HepG2 (cell line): ENCODE measurements around the gene ZNF33B. TPM values are rescaled to one million over a fixed set of nuclear protein-coding genes. Genes with fewer than 3 reads are reported as not detected.

Source experiments
- DPF2 ChIP-seq: sonication (generic); formaldehyde crosslinking; IDR thresholded peaks from 2 replicates; pipeline ENCODE4 v1.4.0; 2020; ENCODE audit warnings: mild to moderate bottlenecking, low read depth, missing genetic modification reagents, borderline replicate concordance
- HDAC1 ChIP-seq: sonication (generic); formaldehyde crosslinking; IDR thresholded peaks from 2 replicates; pipeline ENCODE4 v1.5.1; 2020; ENCODE audit warnings: mild to moderate bottlenecking, missing genetic modification reagents
- HOXA5 ChIP-seq: sonication (generic); formaldehyde crosslinking; IDR thresholded peaks from 2 replicates; pipeline ENCODE4 v1.4.0; 2020; ENCODE audit warnings: missing genetic modification reagents
- KLF6 ChIP-seq: IDR thresholded peaks from 2 replicates; pipeline ENCODE4 v1.8.0; 2016; ENCODE audit warnings: missing biosample characterization, missing genetic modification reagents
- MED8 ChIP-seq: sonication (generic); formaldehyde crosslinking; IDR thresholded peaks from 2 replicates; pipeline ENCODE4 v1.8.1; 2023; ENCODE audit warnings: mild to moderate bottlenecking, missing genetic modification reagents; ENCODE audit not compliant: insufficient replicate concordance
- NR1H2 ChIP-seq: sonication (generic); formaldehyde crosslinking; IDR thresholded peaks from 2 replicates; pipeline ENCODE4 v1.8.1; 2022; ENCODE audit warnings: low read depth, missing genetic modification reagents, borderline replicate concordance
- RFXAP ChIP-seq: sonication (generic); formaldehyde crosslinking; IDR thresholded peaks from 2 replicates; pipeline ENCODE4 v1.4.0; 2020; ENCODE audit warnings: missing genetic modification reagents, borderline replicate concordance
- RXRA ChIP-seq: sonication (generic); formaldehyde crosslinking; IDR thresholded peaks from 2 replicates; pipeline ENCODE4 v1.5.1; 2020; ENCODE audit warnings: missing genetic modification reagents
- SSRP1 ChIP-seq: IDR thresholded peaks from 2 replicates; pipeline ENCODE4 v1.6.1; 2016; ENCODE audit warnings: control low read depth
- TP53 ChIP-seq: sonication (generic); formaldehyde crosslinking; conservative IDR thresholded peaks from 2 replicates; pipeline ENCODE4 v1.4.0; 2020; ENCODE audit warnings: missing genetic modification reagents
- ZNF136 ChIP-seq: sonication (generic); formaldehyde crosslinking; IDR thresholded peaks from 2 replicates; pipeline ENCODE4 v1.8.1; 2022; ENCODE audit warnings: low read depth, mild to moderate bottlenecking, moderate library complexity, missing genetic modification reagents
- ZNF331 ChIP-seq: sonication (generic); formaldehyde crosslinking; IDR thresholded peaks from 2 replicates; pipeline ENCODE4 v1.4.0; 2020; ENCODE audit warnings: missing genetic modification reagents
- ZNF550 ChIP-seq: sonication (generic); formaldehyde crosslinking; IDR thresholded peaks from 2 replicates; pipeline ENCODE4 v1.4.0; 2020; ENCODE audit warnings: mild to moderate bottlenecking, missing genetic modification reagents, borderline replicate concordance
- ZNF577 ChIP-seq: sonication (generic); formaldehyde crosslinking; IDR thresholded peaks from 2 replicates; pipeline ENCODE4 v1.4.0; 2020; ENCODE audit warnings: mild to moderate bottlenecking, low read depth, missing genetic modification reagents, borderline replicate concordance
- ZNF607 ChIP-seq: sonication (generic); formaldehyde crosslinking; IDR thresholded peaks from 2 replicates; pipeline ENCODE4 v1.5.1; 2020; ENCODE audit warnings: missing genetic modification reagents, mild to moderate bottlenecking, borderline replicate concordance
- ZNF780A ChIP-seq: sonication (generic); formaldehyde crosslinking; IDR thresholded peaks from 2 replicates; pipeline ENCODE4 v1.8.0; 2022; ENCODE audit warnings: mild to moderate bottlenecking, missing genetic modification reagents, moderate library complexity
- polyA plus RNA-seq, 8 experiments: library from polyadenylated mRNA; depleted of rRNA in 3 of 8; stranded (reverse) in 7 of 8; unstranded in 1 of 8; fragments of >200 nt; fragmentation: Illumina TruSeq in 4 of 8; extraction: Trizol in 4 of 8; gene quantifications; 2 replicates each; pipeline versions ENCODE4 v1.2.1 to v1.2.3, GENCODE V29; 2011 to 2016; ENCODE audit warnings: low read depth in 4 of 8, missing spikeins in 1 of 8, mixed read lengths in 1 of 8; ENCODE audit not compliant: insufficient read depth in 1 of 8
- total RNA-seq, 5 experiments: library from RNA; depleted of rRNA; stranded (reverse); fragments of >200 nt; fragmentation: Illumina TruSeq; extraction: Trizol; gene quantifications; 2 replicates each; pipeline ENCODE4 v1.2.3, GENCODE V29; 2016; ENCODE audit warnings: low read depth in 1 of 5
- TF ChIP-seq, protein P1 (sequence below): sonication (generic); formaldehyde crosslinking; IDR thresholded peaks from 2 replicates; pipeline ENCODE4 v1.4.0; 2020; ENCODE audit warnings: missing genetic modification reagents
- TF ChIP-seq, protein P2 (sequence below): sonication (generic); formaldehyde crosslinking; IDR thresholded peaks from 2 replicates; pipeline ENCODE4 v1.8.0; 2022; ENCODE audit warnings: mild to moderate bottlenecking, missing genetic modification reagents
- TF ChIP-seq, protein P3 (sequence below): sonication (generic); formaldehyde crosslinking; IDR thresholded peaks from 2 replicates; pipeline ENCODE4 v1.4.0; 2020; ENCODE audit warnings: missing genetic modification reagents
- TF ChIP-seq, protein P4 (sequence below): sonication (generic); formaldehyde crosslinking; IDR thresholded peaks from 2 replicates; pipeline ENCODE4 v1.4.0; 2020; ENCODE audit warnings: missing genetic modification reagents, borderline replicate concordance
- TF ChIP-seq, protein P5 (sequence below), 2 experiments: sonication (generic) in 1 of 2; formaldehyde crosslinking in 1 of 2; IDR thresholded peaks; 2 replicates each; pipeline versions ENCODE4 v1.4.0 to v1.6.1; 2018 to 2020; ENCODE audit warnings: missing genetic modification reagents in 2 of 2, borderline replicate concordance in 1 of 2, low read depth in 1 of 2, mild to moderate bottlenecking in 1 of 2, missing biosample characterization in 1 of 2

Gene ZNF33B
- total and polyA plus RNA-seq, 2 of the 13 experiments (the other 11 are each of a cell fraction or from before 2014, with no cell fraction given) = 18.4 to 23.5 TPM

DNA sequence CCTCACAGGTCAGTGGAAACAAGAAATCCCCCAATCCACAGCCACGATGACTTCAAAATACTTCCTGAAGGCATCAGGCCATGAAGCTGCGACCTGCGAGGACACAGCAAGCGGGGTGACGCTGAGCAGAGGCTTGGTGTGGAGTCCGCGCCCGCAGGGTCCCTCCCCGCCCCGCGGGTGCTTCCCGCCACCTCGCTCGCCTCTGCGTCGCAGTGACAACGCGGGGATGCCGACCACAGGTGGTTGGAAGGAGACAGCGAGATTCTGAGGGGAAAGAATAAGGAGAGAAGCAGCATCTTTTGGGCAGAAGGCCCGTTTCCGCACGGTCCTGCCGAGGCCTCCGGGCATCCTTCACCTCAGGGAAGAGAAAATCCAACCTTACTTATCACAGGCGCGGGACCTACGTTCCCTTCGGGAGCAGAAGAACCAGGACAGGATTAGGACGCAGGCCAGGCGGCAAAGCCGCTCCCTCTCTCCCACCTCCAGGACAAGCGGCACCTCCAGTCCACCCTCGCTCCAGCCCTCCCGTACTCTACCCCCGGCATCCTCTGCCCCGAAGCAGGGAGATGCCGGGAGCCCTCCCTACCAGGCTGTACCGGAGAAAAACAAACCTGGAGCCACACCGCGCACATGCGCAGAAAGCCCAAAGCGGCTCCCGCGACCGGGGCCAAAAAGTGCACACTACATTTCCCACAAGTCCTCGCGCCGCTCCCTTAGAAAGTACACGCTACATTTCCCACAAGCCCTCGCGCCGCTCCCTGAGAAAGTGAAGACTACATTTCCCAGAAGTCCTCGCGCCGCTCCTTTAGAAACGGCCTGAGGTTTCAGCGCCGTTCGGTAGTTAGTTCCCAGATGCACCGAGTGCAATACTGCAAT is 85.9 kb downstream of the ZNF33B start (continued):
- TF ChIP-seq RFXAP (CRISPR knock-in tag) (peak; percentile 61; the same call in 1 of the 2 replicates), ZNF331 (no peak), DPF2 (CRISPR knock-in tag) (no peak), HOXA5 (CRISPR knock-in tag) (no peak), MED8 (CRISPR knock-in tag) (no peak), TP53 (CRISPR knock-in tag) (no peak), KLF6 (CRISPR knock-in tag) (no peak), SSRP1 (no peak), ZNF550 (CRISPR knock-in tag) (no peak), ZNF136 (CRISPR knock-in tag) (no peak), RXRA (CRISPR knock-in tag) (no peak; the same call in 1 of the 2 replicates), HDAC1 (CRISPR knock-in tag) (peak; percentile 58; the same call in 1 of the 2 replicates), NR1H2 (CRISPR knock-in tag) (no peak), ZNF607 (CRISPR knock-in tag) (peak; percentile 10; the same call in 1 of the 2 replicates), ZNF780A (CRISPR knock-in tag) (no peak), ZNF577 (CRISPR knock-in tag) (no peak)
- TF ChIP-seq, protein P1, sequence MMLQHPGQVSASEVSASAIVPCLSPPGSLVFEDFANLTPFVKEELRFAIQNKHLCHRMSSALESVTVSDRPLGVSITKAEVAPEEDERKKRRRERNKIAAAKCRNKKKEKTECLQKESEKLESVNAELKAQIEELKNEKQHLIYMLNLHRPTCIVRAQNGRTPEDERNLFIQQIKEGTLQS = no peak
- TF ChIP-seq, protein P2, sequence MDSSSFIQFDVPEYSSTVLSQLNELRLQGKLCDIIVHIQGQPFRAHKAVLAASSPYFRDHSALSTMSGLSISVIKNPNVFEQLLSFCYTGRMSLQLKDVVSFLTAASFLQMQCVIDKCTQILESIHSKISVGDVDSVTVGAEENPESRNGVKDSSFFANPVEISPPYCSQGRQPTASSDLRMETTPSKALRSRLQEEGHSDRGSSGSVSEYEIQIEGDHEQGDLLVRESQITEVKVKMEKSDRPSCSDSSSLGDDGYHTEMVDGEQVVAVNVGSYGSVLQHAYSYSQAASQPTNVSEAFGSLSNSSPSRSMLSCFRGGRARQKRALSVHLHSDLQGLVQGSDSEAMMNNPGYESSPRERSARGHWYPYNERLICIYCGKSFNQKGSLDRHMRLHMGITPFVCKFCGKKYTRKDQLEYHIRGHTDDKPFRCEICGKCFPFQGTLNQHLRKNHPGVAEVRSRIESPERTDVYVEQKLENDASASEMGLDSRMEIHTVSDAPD (CRISPR knock-in tag) = no peak
- TF ChIP-seq, protein P3, sequence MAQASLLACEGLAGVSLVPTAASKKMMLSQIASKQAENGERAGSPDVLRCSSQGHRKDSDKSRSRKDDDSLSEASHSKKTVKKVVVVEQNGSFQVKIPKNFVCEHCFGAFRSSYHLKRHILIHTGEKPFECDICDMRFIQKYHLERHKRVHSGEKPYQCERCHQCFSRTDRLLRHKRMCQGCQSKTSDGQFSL (CRISPR knock-in tag) = no peak
- TF ChIP-seq, protein P4, sequence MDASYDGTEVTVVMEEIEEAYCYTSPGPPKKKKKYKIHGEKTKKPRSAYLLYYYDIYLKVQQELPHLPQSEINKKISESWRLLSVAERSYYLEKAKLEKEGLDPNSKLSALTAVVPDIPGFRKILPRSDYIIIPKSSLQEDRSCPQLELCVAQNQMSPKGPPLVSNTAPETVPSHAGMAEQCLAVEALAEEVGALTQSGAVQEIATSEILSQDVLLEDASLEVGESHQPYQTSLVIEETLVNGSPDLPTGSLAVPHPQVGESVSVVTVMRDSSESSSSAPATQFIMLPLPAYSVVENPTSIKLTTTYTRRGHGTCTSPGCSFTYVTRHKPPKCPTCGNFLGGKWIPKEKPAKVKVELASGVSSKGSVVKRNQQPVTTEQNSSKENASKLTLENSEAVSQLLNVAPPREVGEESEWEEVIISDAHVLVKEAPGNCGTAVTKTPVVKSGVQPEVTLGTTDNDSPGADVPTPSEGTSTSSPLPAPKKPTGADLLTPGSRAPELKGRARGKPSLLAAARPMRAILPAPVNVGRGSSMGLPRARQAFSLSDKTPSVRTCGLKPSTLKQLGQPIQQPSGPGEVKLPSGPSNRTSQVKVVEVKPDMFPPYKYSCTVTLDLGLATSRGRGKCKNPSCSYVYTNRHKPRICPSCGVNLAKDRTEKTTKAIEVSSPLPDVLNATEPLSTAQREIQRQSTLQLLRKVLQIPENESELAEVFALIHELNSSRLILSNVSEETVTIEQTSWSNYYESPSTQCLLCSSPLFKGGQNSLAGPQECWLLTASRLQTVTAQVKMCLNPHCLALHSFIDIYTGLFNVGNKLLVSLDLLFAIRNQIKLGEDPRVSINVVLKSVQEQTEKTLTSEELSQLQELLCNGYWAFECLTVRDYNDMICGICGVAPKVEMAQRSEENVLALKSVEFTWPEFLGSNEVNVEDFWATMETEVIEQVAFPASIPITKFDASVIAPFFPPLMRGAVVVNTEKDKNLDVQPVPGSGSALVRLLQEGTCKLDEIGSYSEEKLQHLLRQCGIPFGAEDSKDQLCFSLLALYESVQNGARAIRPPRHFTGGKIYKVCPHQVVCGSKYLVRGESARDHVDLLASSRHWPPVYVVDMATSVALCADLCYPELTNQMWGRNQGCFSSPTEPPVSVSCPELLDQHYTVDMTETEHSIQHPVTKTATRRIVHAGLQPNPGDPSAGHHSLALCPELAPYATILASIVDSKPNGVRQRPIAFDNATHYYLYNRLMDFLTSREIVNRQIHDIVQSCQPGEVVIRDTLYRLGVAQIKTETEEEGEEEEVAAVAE = peak; percentile 83; the same call in 1 of the 2 replicates
- TF ChIP-seq, protein P5, sequence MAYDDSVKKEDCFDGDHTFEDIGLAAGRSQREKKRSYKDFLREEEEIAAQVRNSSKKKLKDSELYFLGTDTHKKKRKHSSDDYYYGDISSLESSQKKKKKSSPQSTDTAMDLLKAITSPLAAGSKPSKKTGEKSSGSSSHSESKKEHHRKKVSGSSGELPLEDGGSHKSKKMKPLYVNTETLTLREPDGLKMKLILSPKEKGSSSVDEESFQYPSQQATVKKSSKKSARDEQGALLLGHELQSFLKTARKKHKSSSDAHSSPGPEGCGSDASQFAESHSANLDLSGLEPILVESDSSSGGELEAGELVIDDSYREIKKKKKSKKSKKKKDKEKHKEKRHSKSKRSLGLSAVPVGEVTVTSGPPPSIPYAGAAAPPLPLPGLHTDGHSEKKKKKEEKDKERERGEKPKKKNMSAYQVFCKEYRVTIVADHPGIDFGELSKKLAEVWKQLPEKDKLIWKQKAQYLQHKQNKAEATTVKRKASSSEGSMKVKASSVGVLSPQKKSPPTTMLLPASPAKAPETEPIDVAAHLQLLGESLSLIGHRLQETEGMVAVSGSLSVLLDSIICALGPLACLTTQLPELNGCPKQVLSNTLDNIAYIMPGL (CRISPR knock-in tag; IDR thresholded peaks at IDR 0.05; ENCODE audit: borderline replicate concordance in 1 of 2, low read depth in 1 of 2) = peak; percentile 32 to 71; a peak in 3 of 4 replicates
